ENCODE measurements around the gene ALKBH8.
"Not testable (repeated sequence)": the region's sequence is repeated elsewhere in the genome, so short reads cannot be mapped to it uniquely, and the experiment has no call there.

Gene ALKBH8

GRCh38 chr11:107576497-107577345 lies 11.2 kb upstream of the ALKBH8 start:
- DNase-seq, result not testable (repeated sequence)

DNA sequence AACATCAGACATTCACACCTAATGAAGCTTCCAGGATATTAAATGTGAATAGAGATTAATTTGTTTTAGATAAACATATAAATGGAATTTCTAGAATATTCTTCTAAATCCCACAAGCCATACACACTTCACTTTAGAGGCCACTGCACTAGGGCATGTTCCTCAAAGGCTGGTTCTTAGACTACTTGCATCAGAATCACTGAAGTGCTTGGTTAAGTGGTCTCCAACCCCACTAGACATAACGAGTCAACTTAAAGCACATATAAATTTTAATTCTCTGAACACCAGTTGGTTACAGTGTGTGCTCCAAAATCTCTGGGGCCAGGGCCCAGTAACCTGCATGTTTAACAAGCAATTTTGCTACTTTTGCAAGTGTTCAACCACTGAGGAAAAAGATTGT lies 7.9 kb upstream of the ALKBH8 start:
- DNase-seq, result no peak

DNA sequence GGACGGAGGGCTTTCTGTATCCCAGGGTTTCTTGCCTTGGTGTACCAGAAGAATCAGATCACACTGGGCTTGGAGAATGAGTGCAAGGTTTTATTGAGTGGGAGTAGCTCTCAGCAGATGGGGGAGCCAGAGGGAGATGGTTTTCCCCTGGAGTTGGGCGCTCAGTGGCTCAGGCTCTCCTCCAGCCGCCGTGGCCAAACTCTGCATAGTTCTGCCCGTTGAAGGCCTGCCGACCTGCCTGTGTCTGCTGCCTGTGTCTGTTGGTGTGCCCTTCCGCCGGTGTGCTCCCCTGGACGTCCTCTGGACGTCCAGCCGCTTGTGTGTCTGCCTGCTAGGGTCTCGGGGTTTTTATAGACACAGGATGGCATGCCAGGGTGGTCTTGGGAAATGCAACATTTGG lies 4.5 kb upstream of the ALKBH8 start:
- no peak for DNase-seq

DNA sequence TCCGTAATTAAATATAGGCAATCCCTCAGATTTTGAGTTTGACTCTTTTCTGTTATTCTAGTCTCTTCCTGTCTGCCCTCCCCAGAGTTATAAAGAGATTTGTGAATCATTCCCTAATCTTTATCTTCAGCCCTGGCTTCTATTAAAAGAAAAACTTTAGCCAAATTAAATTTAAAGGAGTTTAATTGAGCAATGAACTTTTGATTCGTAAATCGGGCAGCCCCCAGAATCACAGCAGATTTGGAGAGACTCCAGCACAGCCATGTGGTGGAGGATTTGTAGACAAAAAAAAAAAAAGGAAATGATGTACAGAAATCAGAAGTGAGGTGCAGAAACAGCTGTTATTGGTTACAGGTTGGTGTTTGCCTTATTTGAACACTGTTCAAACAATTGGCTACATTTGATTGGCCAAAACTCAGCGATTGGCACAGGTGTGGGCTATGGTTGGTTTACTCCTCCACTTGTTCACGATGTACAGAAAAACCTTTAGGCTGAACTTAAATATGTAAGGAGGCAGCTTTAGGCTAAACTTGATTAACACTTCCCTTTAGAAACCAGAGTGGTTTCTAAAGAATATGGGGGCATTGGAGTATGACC lies 2.3 kb upstream of the ALKBH8 start:
- no peak for DNase-seq

DNA sequence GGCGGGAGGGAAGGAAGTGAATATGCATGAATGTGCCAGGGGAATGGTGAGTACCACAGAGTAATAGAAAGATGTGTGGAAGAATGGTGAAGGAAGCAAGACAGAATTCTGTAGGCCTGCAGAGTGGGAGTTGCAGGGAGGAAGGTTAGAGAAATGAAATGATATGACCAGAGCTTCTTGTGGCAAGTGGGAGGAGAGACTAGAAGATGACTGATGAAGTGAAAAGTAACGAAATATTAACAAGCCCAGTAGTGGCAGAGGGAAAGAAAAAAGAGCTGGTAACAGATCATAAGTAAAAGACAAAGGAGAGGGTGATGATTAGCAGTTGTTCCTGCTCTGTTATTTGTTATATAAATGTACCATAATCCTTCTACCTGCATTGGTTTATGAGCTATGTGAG lies 1.0 kb upstream of the ALKBH8 start:
- DNase-seq, result no peak

DNA sequence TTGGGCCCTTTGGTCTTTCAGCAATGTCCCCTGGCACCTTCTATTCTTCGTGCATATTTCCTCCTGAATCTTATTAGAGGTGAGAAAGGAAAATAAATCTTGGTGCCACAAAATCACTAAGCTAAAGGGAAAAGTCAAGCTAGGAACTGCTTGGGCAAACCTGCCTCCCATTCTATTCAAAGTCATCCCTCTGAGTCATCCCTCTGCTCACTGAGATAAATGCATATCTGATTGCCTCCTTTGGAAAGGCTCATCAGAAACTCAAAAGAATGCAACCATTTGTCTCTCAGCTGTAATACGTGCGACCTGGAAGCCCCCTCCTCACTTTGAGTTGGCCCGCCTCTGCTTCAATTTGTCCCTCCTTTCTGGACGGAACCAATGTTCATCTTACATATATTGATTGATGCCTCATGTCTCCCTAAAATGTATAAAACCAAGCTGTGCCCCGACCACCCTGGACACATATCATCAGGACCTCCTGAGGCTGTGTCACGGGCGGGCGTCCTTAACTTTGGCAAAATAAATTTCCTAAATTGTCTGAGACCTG lies 493 bp upstream of the ALKBH8 start:
- not testable (repeated sequence) for DNase-seq

DNA sequence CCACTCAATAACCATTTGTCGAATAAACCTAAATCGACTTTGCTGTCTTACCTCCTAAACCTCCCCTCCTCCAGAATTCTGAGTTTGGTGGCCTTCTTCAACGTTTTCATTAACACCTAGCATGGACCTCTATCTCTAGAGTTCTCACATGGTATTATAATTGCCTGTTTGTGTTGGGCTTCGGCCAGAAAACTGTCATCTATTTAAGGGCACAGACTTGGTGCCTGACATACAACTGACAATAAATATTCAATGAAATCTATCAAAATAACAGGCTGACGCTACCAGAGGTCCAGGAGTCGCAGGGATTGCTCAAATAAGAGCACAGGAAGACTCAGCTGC lies 687 bp downstream of the ALKBH8 start:
- no peak for DNase-seq

- DNase-seq, result peak; percentile 11
Observed at GRCh38 chr11:107563702-107564101, 1.8 kb downstream of the ALKBH8 start.

DNA sequence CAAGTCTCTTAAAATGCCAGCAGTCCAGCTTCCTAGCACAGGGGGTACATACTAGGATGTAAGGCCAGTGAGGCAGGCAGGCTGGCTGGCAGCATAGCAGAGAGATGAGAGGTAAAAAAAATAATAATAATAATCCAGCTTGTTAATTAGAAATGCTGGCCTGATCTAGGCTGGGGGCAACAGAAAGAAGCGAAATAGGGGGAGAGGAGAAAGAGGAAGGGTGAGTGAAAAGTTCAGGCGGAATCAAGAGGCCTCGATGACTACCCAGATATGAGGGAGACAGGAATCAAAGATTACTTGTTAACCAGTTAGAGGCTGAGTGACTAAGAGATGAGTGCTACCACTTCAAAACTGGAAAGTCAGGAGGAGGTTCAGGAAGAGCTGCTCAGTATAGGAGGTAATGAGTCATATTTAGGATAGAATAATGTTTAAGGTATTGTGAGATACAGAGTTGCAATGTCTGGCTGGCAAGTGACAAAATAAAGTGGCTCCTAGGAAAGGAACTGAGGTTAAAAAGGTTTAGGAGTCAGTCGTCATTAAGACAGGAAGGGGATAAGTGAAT lies 2.8 kb downstream of the ALKBH8 start:
- no peak for DNase-seq

DNA sequence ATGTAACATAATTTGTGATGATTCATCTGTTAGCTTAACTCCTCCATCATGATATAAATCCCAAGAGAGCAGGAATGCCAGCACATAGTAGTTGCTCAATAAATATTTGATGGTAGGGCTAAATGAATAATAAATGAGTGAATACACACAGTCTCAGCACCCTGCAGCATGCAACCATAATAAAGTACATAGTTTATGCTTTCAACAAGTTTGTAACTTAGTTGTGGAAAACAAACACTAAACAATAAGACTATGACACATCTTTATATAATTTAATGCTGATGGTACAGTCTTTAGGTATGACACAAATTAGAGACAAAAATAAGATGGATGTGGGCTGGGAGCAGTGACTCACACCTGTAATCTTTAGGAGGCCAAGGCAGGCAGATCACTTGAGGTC lies 3.8 kb downstream of the ALKBH8 start:
- no peak for DNase-seq

GRCh38 chr11:107550304-107550703 lies 15.2 kb downstream of the ALKBH8 start:
- no peak for DNase-seq

DNA sequence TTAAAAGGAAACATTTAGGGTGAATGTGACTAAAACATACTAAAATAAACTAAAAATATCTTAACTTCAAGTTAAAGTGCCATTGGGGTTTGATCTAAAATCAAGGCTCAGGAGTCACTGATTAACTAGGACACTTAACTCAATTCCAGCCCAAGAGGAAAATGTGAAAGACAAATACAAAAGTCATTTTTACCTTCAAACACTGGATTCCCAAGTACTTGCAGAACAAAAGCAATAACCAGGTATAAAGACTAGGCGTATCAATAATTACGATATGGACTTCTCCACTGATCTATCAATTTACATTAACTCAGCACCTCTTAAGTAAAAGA lies 15.6 kb downstream of the ALKBH8 start:
- DNase-seq, result no peak

DNA sequence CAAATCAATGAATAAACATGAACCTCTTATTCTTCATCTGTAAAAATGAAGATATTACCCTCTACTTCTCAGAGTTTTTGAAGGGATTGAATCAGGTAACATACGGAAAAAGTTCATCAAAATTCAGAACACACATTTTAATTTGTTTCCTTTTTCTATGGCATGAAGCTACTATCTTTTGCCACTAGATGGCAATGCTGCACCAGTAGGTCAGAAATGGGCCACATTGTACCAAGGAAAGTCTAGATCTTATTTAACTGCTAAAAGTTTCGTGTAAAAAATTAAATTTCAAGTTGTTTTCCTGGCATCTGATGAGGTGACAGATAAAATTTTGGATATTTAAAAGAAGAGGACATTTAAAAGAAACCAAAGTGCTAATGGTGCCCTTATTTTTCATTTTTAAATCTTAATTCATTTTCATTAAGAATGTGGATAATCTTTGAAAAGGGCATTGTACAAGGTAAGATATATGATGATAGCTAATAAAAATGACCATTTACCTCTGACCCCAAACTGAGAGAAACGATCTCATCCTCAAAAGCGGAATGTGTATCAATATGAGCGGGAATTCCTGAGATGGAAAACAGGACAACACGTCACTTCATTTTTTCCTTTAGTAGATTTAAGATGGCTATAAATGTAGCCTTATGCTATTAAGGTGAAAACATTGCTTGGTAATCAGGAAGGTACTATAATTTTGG lies 16.1 kb downstream of the ALKBH8 start:
- DNase-seq, result peak; percentile 0

DNA sequence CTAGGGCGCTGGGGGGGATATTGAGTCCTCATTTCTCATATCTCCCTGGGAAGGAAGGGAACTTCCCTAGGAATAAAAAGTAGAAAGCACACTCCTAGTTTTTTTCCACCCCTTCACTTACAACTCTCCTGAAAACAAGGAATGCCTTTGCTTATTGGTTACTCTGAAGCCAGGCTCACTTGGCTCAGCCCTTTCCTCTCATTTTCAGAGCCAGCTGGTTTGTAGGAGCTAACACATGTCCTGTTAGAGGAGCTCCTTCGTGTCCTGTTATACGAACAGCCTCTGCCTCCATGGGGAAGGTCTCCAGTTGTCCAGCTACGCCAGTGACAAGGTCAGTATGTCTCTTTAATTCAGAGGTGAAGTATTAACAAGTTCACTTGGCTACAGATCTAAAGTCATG lies 17.6 kb downstream of the ALKBH8 start:
- no peak for DNase-seq

GRCh38 chr11:107545101-107545514 lies 20.4 kb downstream of the ALKBH8 start:
- no peak for DNase-seq

- DNase-seq, result no peak
Observed at GRCh38 chr11:107538821-107539220, 26.7 kb downstream of the ALKBH8 start.

GRCh38 chr11:107538239-107538638 lies 27.3 kb downstream of the ALKBH8 start:
- DNase-seq, result no peak

GRCh38 chr11:107537155-107537554 lies 28.4 kb downstream of the ALKBH8 start:
- not testable (repeated sequence) for DNase-seq

GRCh38 chr11:107526197-107526596 lies 39.3 kb downstream of the ALKBH8 start:
- DNase-seq, result no peak

- no peak for DNase-seq
Observed at GRCh38 chr11:107508858-107509244, 56.7 kb downstream of the ALKBH8 start.

- no peak for DNase-seq
Observed at GRCh38 chr11:107508201-107508857, 57.2 kb downstream of the ALKBH8 start.

GRCh38 chr11:107505647-107506225 lies 59.8 kb downstream of the ALKBH8 start:
- no peak for DNase-seq

DNA sequence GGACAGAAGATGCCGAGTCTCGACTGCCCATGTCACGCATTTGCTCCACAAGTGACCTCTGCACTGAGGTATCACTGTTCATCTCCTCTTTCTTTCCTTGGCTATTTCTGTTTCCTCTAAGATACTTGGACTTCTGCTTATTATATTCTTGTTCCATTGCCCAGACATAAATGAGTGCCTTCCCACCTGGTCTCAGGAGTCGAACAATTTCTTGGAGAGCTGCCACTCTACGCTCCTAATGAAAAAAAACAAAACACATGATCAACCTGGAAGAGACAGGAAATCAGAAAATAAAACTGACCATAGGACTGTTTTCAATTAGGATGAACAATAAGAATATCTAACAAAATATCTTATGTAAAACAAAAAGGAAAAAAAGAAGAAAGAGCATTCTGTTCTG lies 60.6 kb downstream of the ALKBH8 start:
- DNase-seq, result no peak
